ENCODE data around the gene OCA2.

GRCh38 chr15:28105793-28106192 is 6.7 kb upstream of the OCA2 start:
- TF ChIP-seq CTCF (IDR thresholded peaks at IDR 0.05 in 8 of 11, conservative IDR thresholded peaks at IDR 0.05 in 3 of 11) (no peak), POLR2A (IDR thresholded peaks at IDR 0.05) (no peak)
